GM08714 (cell line): ENCODE measurements around the gene SKAP1.
A peak's percentile ranks its signal among the peaks of the same experiment; 100 is the strongest.
"Not testable (repeated sequence)": the region's sequence is repeated elsewhere in the genome, so short reads cannot be mapped to it uniquely, and the experiment has no call there.

ENCODE experiments used
- H3K4me3 ChIP-seq: fragments of 200-500 bp; sonication (Bioruptor generic); 2 replicates; pipeline ENCODE4 v1.5.1; 2014; ENCODE audit warnings: mild to moderate bottlenecking, low read length, inconsistent platforms
- ZNF274 ChIP-seq: IDR thresholded peaks from 2 replicates; pipeline ENCODE4 v1.6.1; 2012; ENCODE audit warnings: mild to moderate bottlenecking, low read depth, low read length

Gene SKAP1

GRCh38 chr17:48261297-48261880 lies 168.6 kb downstream of the SKAP1 start:
- no peak for TF ChIP-seq ZNF274
- no peak overlapping the region for H3K4me3 ChIP-seq

GRCh38 chr17:48259694-48260291 lies 170.2 kb downstream of the SKAP1 start:
- no peak overlapping the region for H3K4me3 ChIP-seq
- no peak for TF ChIP-seq ZNF274

- no peak overlapping the region for H3K4me3 ChIP-seq
- TF ChIP-seq ZNF274: no peak
Measured at GRCh38 chr17:48258331-48258730, 171.7 kb downstream of the SKAP1 start.

- H3K4me3 ChIP-seq: no peak overlapping the region
- no peak for TF ChIP-seq ZNF274
Measured at GRCh38 chr17:48255759-48256158, 174.3 kb downstream of the SKAP1 start.

- TF ChIP-seq ZNF274: no peak
- H3K4me3 ChIP-seq: no peak overlapping the region
Measured at GRCh38 chr17:48254896-48255295, 175.1 kb downstream of the SKAP1 start.

- H3K4me3 ChIP-seq: no peak overlapping the region
- TF ChIP-seq ZNF274: no peak
Measured at GRCh38 chr17:48253975-48254374, 176.0 kb downstream of the SKAP1 start.

- TF ChIP-seq ZNF274: no peak
- no peak overlapping the region for H3K4me3 ChIP-seq
Measured at GRCh38 chr17:48251950-48252349, 178.1 kb downstream of the SKAP1 start.

GRCh38 chr17:48250949-48251348 lies 179.1 kb downstream of the SKAP1 start:
- no peak overlapping the region for H3K4me3 ChIP-seq
- TF ChIP-seq ZNF274: no peak

- not testable (repeated sequence) for H3K4me3 ChIP-seq
Measured at GRCh38 chr17:48250059-48250458, 180.0 kb downstream of the SKAP1 start.

GRCh38 chr17:48247603-48248002 lies 182.4 kb downstream of the SKAP1 start:
- TF ChIP-seq ZNF274: no peak
- H3K4me3 ChIP-seq: no peak overlapping the region

- H3K4me3 ChIP-seq: no peak overlapping the region
- no peak for TF ChIP-seq ZNF274
Measured at GRCh38 chr17:48247038-48247437, 183.0 kb downstream of the SKAP1 start.

GRCh38 chr17:48246612-48247011 lies 183.4 kb downstream of the SKAP1 start:
- TF ChIP-seq ZNF274: no peak
- no peak overlapping the region for H3K4me3 ChIP-seq

- H3K4me3 ChIP-seq: not testable (repeated sequence)
Measured at GRCh38 chr17:48245465-48246033, 184.5 kb downstream of the SKAP1 start.

GRCh38 chr17:48244814-48245213 lies 185.2 kb downstream of the SKAP1 start:
- TF ChIP-seq ZNF274: no peak
- H3K4me3 ChIP-seq: no peak overlapping the region

GRCh38 chr17:48244121-48244711 lies 185.8 kb downstream of the SKAP1 start:
- no peak for TF ChIP-seq ZNF274
- peak overlapping the region; percentile 41; the same call in 1 of the 2 replicates for H3K4me3 ChIP-seq
